ENCODE measurements around the gene HSPG2.
"Not testable (repeated sequence)": the region's sequence is repeated elsewhere in the genome, so short reads cannot be mapped to it uniquely, and the experiment has no call there.

The HSPG2 gene

DNA sequence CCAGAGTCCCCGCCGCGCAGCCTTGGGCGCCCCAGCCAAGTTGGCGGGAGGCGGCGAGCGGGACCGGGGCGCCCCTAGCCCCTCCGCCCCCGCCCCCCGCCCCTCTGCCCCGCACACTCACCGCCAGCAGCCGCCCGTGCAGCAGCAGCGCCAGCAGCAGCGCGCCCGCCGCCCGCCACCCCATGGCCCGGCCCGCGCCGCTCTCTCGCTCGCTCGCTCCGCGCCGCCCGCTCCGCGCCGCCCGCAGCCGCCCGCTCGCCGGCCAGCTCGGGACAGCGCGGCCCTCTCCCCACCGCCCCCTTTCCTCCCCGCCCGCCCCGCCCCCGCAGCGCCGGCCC, at the start of gene HSPG2:
TSS of gene HSPG2 (minus strand) at position 277 of the 338 bp plus-strand sequence. CDS start at position 184, 93 bp downstream.
- no peak for DNase-seq

DNA sequence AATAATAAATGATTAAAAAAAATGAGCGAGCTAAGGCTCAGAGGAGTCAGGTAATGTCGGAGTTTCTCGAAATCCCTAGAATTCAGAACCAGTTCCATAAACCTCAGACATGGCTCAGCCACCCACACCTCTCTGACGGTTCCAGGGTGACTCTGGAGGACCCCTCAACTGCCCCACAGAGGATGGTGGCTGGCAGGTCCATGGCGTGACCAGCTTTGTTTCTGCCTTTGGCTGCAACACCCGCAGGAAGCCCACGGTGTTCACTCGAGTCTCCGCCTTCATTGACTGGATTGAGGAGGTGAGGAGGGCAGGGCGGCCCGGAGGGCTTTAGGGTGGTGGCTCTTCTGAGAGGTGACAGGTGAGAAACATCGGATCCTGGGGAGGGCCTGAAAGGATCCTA, 49.3 kb upstream of the HSPG2 start:
- not testable (repeated sequence) for DNase-seq

DNA sequence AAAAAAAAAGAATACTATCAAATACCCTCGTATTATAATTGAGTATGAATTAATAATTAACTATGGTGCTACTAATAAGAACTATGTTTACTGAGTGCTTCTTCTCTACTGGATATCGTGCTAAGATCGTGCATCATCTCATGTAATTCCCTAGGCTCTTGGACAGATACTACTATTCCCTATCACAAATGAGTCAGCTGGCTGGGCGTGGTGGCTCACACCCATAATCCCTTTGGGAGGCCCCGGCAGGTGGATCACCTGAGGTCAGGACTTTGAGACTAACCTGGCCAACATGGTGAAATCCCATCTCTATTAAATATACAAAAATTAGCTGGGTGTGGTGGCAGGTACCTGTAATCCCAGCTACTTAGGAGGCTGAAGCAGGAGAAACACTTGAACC, 48.8 kb upstream of the HSPG2 start:
- not testable (repeated sequence) for DNase-seq

DNA sequence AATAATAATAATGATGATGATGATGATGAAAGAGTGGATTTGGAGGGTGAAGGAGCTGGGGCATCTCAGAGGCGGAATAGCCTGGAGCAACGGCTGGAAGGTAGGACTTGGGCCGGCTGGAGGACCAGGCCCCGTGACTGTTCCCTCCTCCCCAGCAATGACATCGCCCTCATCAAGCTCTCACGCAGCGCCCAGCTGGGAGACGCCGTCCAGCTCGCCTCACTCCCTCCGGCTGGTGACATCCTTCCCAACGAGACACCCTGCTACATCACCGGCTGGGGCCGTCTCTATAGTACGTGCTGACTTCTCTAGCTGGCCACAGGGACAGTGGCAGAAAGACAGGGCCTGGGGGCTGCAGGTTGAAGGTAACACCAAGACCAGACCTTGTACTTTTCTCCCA, 46.4 kb upstream of the HSPG2 start:
- not testable (repeated sequence) for DNase-seq

DNA sequence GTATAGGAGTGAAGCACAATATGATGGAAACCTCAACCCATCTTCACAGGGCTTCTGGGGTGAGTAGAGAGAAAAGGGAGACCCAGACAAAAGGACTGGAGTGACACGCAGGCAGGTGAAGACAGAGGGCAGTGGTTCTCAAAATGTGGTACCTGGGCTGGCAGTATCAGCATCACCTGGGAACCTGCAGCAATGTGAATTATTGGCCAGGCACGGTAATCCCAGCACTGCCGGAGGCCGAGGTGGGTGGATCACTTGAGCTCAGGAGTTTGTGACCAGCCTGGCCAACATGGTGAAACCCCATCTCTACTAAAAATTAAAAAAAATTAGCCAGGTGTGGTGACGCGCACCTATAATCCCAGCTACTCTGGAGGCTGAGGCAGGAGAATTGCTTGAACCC, 45.0 kb upstream of the HSPG2 start:
- not testable (repeated sequence) for DNase-seq

DNA sequence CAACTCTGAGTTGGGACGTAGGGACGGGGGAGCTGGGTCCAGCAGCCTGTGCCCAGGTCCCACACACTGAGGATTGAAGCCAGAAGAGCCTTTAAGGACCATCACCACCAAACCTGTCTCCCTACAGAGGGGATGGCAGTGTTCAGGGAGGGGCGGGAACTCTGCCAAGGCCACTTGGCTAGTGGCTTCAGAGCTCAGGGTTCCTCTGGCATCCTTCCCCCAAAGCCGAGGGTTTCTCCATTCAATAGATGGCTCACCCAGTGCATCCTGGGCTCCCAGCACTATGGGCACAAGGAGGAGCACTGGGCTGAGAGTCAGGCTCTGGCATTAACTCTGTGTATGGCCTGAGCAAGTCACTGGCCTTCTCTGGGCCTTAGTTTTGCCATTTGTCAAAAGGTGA, 44.1 kb upstream of the HSPG2 start:
- DNase-seq, result not testable (repeated sequence)

DNA sequence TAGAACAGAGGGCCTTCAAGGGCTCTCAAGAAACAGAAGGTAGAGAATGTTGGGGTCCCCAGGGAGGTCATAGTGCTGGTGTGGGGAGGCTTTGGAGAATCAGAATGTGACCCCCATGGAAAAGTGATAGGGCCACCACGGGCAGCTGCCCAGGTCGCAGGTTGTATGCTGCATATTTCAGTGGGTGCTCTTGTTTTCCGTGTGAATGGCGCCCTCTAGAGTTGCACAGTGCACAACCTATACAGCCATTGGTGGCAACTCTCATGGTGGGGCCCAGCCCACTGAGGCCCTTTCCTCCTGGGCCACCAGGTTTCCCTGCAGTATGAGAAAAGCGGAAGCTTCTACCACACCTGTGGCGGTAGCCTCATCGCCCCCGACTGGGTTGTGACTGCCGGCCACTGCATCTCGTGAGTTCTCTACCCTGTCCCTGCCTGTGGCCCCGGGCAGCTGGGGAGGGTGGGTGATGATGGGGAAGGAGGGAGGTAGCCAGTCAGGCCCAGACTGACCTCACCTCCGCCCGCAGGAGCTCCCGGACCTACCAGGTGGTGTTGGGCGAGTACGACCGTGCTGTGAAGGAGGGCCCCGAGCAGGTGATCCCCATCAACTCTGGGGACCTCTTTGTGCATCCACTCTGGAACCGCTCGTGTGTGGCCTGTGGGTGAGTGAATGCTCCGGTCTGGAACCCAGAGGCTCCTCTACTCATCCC, 43.6 kb upstream of the HSPG2 start:
- peak in 1 of 2 experiments; percentile 6 for DNase-seq

DNA sequence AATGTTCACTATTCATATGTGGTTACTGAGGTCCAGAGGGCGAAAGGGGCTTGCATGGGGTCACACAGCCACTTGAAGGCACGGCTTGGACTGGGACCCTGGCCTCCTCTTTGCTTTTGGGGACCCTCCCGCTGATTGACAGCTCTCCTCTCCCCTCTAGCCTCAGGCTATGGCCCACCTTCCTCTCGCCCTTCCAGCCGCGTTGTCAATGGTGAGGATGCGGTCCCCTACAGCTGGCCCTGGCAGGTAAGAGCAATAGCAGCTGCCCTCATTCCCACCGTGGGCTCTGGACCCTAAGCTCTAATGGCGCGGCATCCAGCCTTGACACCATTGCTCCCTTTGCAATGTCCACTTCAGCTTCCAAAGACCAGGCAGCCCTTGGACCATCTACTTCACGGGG, 41.1 kb upstream of the HSPG2 start:
- DNase-seq, result not testable (repeated sequence)

DNA sequence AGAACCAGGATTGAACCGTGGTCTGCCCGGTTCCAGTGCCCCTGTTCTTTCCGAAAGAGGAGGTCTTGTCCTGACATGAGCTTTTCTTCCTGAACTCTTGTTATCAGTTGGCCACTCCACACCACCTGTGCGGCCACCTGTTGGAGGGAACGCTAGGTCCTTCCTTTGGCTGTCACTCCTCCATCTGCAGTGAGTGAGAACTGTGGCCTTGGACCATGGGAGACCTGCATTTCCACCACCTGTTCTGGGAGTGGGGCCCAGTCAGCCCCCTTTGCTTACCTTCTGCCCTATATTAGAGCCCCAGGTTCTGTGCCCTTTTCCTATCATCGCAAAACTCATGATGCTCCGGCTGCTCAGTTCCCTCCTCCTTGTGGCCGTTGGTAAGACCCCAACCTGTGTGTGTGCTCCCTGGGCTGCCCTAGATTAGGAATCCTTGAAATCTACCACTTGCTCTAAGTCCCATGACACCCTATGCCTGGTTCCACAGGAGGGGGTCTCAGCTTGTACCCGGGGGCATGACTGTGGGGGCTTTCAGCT, 39.7 kb upstream of the HSPG2 start, which contains the start of gene CELA3B:
TSS of gene CELA3B (plus strand) at position 320 of the 537 bp plus-strand sequence. CDS start at position 338, 18 bp downstream.
- DNase-seq, result not testable (repeated sequence)

DNA sequence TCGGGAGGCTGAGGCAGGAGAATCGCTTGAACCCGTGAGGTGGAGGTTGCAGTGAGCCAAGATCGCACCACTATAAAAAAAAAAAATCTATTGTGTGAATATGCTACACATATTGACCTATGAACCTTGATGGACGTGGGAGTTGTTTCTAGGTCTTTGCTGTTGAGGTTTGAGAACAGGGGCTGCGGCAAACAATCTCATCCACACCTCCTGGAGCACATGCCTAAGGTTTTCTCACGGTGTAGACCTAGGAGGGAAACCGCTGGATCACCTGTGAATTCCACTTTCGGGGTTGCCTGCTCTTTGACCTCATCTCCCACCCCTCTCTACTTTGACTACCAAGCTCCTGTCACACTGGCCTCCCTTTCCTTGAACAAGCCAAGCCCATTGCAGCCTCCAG, 38.2 kb upstream of the HSPG2 start:
- not testable (repeated sequence) for DNase-seq

DNA sequence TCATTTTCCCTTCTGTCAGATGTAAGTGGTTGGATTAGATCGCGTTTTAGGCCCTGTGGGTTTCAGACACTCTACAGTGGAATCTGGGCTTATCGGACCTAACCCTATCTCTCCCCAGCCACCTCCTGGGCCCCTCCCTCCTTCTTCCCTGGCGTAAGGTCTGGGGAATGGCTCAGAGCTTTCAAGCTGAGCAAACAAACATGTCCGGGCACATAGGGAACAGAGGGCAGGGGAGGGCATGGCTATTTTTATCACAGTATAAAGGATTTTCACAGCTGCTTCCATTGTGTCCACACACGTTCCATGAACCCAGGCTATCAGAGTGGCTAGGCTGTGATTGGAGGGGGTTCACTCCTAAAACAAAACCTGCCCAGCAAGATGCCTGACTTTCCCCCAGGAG, 37.6 kb upstream of the HSPG2 start:
- not testable (repeated sequence) for DNase-seq

DNA sequence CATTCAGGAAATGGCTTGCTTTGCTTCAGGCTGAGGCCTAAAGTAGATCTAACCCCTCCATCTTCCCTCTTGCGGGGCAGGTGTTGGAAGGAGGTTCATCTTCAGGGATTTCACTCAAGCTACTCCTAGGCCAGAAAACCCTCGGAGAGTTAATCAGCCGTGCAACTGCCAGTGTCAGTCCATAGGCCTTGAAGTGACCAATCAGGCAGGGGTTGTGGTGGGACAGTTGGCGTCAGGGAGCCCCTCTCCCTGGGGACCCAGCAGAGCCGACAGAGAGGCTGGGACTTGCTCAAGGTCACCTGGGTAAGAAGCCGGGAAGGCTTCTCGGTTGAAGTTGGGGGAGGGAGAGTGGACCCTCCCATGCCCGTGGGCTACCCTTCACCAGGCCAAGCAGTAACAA, 36.8 kb upstream of the HSPG2 start:
- DNase-seq, result not testable (repeated sequence)

DNA sequence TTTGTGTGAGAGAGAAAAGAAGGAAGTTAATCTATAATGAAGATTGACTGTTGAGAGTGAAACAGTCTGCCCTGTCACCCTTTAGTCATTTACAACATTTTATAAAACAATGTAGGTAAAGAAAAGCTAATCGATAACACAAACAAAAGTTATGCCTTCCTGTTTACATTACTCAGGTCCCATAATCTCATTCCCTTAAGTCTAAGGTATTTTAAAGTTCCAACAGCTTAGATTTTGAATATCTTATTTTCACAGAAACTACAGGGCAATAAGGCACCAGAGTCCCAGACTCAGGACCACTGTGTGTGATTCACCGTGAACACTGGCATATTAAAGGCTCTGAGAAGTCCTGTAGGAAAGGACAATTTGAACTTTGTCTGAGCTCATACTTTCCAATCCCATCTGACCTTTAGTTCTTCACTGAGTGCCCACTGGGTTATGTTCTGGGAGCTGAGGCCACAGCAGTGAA, 35.9 kb upstream of the HSPG2 start:
- DNase-seq, result not testable (repeated sequence)

DNA sequence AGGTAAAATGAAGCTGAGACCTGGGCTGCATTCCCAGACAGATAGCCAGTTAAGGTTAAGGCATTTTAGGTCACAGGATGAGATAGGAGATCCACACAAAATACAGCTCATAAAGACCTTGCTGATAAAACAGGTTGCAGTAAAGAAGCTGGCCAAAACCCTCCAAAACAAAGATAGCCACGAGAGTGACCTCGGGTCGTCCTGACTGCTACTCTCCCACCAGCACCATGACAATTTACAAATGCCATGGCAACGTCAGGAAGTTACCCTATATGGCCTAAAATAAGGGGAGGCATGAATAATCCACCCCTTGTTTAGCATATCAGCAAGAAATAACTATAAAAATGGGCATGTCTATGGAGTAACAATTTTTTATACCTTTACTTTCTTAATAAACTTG, 33.4 kb upstream of the HSPG2 start:
- DNase-seq, result not testable (repeated sequence)

DNA sequence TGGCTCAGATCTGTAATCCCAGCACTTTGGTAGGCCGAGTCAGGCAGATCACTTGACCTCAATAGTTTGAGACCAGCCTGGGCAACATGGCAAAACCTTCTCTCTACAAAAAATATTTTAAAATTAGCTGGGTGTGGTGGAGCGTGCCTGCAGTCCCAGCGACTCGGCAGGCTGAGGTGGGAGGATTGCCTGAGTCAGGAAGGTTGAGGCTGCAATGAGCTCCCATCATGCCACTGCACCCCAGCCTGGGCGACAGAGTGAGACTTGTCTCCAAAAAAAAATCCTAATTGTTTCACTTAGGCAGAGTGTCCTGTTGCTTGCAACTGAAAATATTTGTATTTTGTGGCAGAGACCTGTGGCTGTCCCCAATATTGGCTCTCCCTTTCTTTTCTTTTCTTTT, 32.0 kb upstream of the HSPG2 start:
- not testable (repeated sequence) for DNase-seq

DNA sequence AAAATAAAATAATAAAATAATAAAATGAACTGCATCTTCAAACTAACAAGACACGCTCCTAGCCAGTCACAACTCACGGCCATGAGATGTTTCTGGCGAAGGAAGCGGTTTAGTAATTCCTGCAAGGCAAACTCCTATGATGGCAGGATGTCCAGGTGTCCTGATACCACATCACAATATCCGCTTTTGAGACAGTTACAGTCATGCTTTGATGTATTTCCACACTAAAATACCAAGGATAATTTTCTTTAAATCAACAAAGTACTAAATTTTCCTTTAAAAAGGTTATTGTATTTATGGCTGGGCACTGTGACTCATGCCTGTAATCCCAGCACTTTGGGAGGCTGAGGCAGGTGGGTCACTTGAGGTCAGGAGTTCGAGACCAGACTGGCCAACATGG, 30.1 kb upstream of the HSPG2 start:
- not testable (repeated sequence) for DNase-seq

DNA sequence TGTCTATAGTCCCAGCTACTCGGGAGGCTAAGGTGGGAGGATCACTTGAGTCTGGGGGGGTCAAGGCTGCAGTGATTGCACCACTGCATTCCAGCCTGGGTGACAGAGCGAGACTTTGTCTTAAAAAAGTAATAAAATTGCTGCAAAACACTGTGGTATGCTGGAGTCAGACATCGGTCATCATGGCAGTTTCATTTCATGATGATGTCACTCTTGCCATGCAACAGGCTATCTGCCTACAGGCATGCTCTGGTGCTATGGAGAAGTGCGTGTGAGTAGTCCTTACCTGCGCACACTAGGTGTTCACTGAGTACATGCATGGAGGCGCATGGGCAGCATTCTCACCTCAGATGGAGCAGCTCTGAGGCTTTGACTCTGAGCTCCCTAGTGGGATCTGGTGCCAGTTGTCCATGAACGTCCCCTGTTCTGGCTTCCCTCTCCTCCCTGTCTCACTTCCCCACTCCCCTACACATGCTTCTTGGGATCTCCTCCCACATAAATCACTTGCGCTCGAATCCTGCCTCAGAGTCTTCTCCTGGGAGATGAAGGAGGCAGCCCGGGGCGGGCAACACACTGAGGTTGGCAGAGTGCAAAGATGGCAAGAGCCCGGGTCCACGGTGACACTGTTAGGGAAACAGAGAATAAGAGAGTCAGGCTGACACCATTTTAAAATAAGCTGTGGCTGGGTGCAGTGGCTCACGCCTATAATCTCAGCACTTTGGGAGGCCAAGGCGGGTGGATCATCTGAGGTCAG, 29.3 kb upstream of the HSPG2 start:
- DNase-seq, result no peak

DNA sequence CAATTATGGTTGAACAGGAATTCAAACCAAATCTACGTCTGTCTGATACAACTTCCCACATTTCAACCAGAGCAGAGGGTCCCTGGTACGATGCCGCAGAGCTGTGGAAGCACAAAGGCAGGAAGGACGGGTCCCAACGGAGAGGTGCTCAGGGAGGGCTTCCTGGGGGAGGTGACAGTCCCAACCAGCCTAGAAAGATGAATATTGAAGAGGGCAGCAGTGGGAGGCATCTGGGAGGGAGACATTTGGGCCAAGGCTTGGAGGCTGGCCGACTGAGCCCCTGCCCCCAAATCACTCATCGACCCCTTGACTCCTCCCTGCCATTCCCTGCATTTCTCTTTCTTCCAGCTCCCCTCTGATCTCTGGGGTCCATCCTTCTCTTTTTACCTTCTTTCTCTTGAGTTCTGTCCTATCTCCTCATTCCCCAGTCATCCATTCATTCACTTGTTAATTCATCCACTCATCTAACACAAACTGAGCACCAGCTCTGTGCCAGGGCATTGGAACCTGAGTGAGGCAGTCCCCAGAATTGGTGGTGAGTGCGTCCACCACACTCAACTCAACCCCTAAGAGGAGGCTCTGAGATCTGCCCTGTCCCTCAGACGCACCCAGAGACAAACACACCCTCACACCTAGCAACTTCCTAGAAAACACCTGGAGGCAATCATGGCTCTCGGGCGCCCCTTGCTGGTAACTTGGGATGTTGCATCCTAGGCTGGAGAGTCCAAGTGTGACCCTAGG, 26.5 kb upstream of the HSPG2 start:
- DNase-seq, result peak in 1 of 2 experiments; percentile 68

DNA sequence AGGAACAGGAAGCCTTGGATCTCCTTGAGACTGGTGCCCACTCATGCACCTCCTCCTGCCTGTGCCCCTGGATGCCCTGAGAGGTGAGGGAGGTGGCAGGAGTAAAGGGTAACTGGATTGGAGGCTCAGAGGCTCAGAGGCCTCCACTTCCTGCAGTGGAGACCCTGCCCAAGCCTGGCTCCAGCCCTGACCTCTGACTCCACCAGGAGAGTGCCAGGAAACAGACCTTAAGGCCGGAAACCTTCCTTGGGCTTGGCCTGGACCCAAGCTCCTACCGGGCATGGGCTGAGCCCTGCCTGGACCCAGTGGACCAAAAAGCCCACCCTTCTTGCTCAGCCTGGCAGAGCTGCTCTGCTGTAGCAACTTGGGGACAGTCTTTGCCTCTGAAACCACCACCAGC, 24.7 kb upstream of the HSPG2 start:
- DNase-seq, result no peak

DNA sequence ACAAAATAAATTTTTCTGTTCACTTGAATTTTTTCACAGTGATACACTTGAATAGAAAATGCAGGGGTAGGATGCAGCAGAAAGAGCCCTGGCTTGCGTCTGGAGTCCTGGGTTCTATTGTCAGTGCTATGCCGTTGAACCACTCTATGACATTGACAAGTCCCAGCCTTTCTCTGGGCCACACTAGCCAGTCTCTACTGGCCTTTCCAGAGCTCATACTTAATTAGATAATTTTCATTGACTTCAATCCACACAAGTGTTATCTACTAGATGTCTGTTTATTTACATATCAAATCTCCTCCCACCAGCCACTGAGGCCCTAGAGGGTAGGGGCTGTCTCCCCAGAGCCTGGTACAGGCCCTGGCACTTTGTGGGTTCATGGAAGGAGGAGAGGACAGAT, 24.2 kb upstream of the HSPG2 start:
- no peak for DNase-seq

DNA sequence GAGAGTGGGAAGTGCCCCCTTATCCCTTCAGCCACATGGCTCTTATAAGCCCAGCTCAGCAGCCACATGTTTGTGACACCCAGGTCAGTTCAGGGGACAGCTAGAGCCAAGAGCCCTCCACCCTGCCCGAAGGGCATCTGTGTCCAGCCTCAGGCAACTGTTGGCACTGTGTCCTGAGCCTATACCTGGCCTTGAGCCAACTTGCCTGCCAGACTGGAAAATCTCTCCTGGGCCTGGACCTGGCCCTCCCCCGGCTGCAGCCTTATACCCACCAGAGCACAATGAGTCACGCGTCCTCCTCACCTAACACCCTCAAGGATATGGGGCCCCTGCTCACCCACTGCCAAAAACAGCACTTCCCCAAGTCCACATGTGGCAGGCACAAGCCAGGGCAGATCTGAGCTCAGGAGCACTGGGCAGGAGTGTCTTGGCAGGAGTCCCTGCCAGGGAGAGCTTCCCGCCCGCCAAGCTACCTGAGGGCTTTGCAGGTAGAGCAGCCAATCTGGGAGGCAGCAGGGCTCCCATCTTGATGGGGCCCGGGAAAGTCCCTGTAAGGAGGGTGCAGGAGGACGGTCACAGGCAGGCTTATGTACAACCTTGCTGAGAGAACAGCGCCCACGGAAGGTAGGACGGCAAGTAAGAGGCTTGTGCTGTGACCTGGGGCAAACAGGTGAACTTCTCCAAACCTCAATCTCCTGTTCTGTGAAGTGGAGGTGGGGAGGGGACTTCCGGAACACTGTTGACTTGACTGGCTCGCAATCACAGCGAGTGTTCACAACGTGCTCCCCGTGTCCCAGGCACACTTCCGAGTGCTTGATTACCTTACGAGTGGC, 19.8 kb upstream of the HSPG2 start:
- no peak for DNase-seq

All from NCI-H524 (cell line).